ENCODE results near the gene BAHCC1. TPM values are rescaled to one million over a fixed set of nuclear protein-coding genes. Genes with fewer than 3 reads are reported as not detected.

BAHCC1 gene
- total RNA-seq, 1 experiment from 2014 or later: 3.1 TPM

DNA sequence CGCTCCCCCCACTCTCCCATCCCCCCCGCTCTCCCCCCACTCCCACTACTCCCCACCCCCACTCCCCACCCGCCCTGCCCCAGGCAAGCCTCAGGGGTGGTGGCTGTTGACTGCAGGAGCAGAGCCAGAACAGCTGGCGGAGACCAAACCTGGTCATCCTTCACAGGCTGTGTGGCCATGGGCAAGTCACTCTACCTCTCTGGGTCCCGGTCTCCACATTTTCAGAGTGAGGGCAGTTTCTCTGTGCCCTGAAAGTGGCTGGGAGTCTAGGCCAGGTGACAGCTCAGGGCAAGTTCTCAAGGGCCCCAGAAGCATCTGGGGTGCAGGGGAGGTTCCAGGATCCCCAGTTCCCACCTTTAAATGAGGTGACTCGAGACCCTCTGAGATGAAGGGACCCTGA lies 15.1 kb upstream of the BAHCC1 start:
- Histone ChIP-seq H3K4ac (ENCODE audit: low read depth, low read length) (no peak overlapping the region), H2BK20ac (ENCODE audit: low read depth, low read length, poor library complexity, severe bottlenecking) (no peak overlapping the region), H3K79me1 (ENCODE audit: insufficient read depth, low read depth, low read length, poor library complexity, severe bottlenecking) (no peaks in the 10 kb centered on the region), H4K8ac (replicated peaks; ENCODE audit: insufficient read length, low read depth, low read length) (no peak overlapping the region), H3K27ac (ENCODE audit: insufficient read length, low read depth, low read length) (no peak overlapping the region), H2AFZ (ENCODE audit: low read length) (no peak overlapping the region), H2BK5ac (ENCODE audit: insufficient read length, low read length) (no peak overlapping the region), H3K14ac (ENCODE audit: insufficient read depth, low read length) (no peak overlapping the region), H3K23me2 (ENCODE audit: insufficient read length, low read depth, low read length, poor library complexity, severe bottlenecking) (no peaks in the 10 kb centered on the region), H3K9ac (ENCODE audit: extremely low read depth, insufficient read length, low read length) (no peak overlapping the region), H3K79me2 (ENCODE audit: insufficient read depth, low read length) (no peaks in the 10 kb centered on the region), H3K4me2 (ENCODE audit: insufficient read depth, insufficient read length, low read length) (no peak overlapping the region), H3K4me1 (ENCODE audit: insufficient read depth, low read length) (no peaks in the 10 kb centered on the region), H3K23ac (ENCODE audit: insufficient read length, low read depth, low read length) (no peak overlapping the region), H3K18ac (ENCODE audit: insufficient read length, low read depth, low read length) (no peak overlapping the region), H2BK12ac (ENCODE audit: insufficient read length, low read depth, low read length) (no peak overlapping the region), H2AK5ac (ENCODE audit: insufficient read length, low read length) (no peak overlapping the region), H3K56ac (ENCODE audit: insufficient read length, low read depth, low read length) (no peak overlapping the region), H4K5ac (ENCODE audit: insufficient read length, low read depth, low read length) (no peak overlapping the region), H4K20me1 (ENCODE audit: control insufficient read depth, insufficient read depth, insufficient read length) (no peaks in the 10 kb centered on the region), H4K91ac (ENCODE audit: insufficient read length, low read depth, low read length) (no peak overlapping the region), H3K9me3 (ENCODE audit: control insufficient read depth, low read depth, low read length) (no peaks in the 10 kb centered on the region), H2BK15ac (ENCODE audit: low read depth, low read length) (no peak overlapping the region), H3K27me3 (ENCODE audit: insufficient read depth, low read length) (peaks cover 4% of the 10 kb centered on the region; the same call in 1 of the 2 replicates), H3T11ph (ENCODE audit: low read length) (no peak overlapping the region), H2BK120ac (ENCODE audit: low read depth, low read length, poor library complexity, severe bottlenecking) (no peak overlapping the region)
- no peaks in the 10 kb centered on the region for H3K36me3 Mint-ChIP-seq (ENCODE audit: insufficient read depth in 1 of 3, low read depth in 3 of 3)
- no peak for TF ChIP-seq CTCF (conservative IDR thresholded peaks at IDR 0.05)
- H3K27ac Mint-ChIP-seq: no peak overlapping the region
- H3K4me3 Mint-ChIP-seq: no peak overlapping the region
- DNase-seq: peak; percentile 22
- H3K27me3 Mint-ChIP-seq (ENCODE audit: low read depth): peaks cover 65% of the 10 kb centered on the region
- no peaks in the 10 kb centered on the region for H3K4me1 Mint-ChIP-seq
- no peaks in the 10 kb centered on the region for H3K9me3 Mint-ChIP-seq
- WGBS (ENCODE audit: extremely low coverage, insufficient read length, low lambda C conversion rate): no CpG with 5 or more reads among the region's 6 CpGs
